ENCODE results near the gene SUFU. TPM values are rescaled to one million over a fixed set of nuclear protein-coding genes. Genes with fewer than 3 reads are reported as not detected.

Gene SUFU
- total RNA-seq, 1 donor from 2014 or later = 29.4 TPM

GRCh38 chr10:102642736-102643335, 139.1 kb downstream of the SUFU start:
- peak overlapping the region; percentile 96 for H3K27ac Mint-ChIP-seq

GRCh38 chr10:102643336-102644065, 139.7 kb downstream of the SUFU start:
- Mint-ChIP-seq H3K36me3 (no peaks in the 10 kb centered on the region), H3K9me3 (no peaks in the 10 kb centered on the region), H3K4me3 (peak overlapping the region; percentile 96), H3K4me1 (ENCODE audit: unreplicated experiment) (peaks cover 24% of the 10 kb centered on the region), H3K27me3 (no peaks in the 10 kb centered on the region), H3K27ac (peak overlapping the region; percentile 96)
- no peak for TF ChIP-seq CTCF (conservative IDR thresholded peaks at IDR 0.05)
- DNase-seq (ENCODE audit: extremely low spot score, unreplicated experiment) = no peak

More at GRCh38 chr10:102642736-102643335, 139.1 kb downstream of the SUFU start:
- Mint-ChIP-seq H3K27me3 (no peaks in the 10 kb centered on the region), H3K9me3 (no peaks in the 10 kb centered on the region), H3K36me3 (no peaks in the 10 kb centered on the region), H3K4me1 (ENCODE audit: unreplicated experiment) (peaks cover 24% of the 10 kb centered on the region), H3K4me3 (peak overlapping the region; percentile 96)
- no peak for DNase-seq (ENCODE audit: extremely low spot score, unreplicated experiment)
- TF ChIP-seq CTCF (conservative IDR thresholded peaks at IDR 0.05) = no peak

GRCh38 chr10:102644066-102644645, 140.4 kb downstream of the SUFU start, which contains the start of gene TRIM8:
Gene TRIM8, plus strand, starts transcription at chr10:102644479. Its CDS starts 139 bp downstream, at chr10:102644618.
- Mint-ChIP-seq H3K36me3 (no peaks in the 10 kb centered on the region), H3K9me3 (no peaks in the 10 kb centered on the region), H3K27me3 (no peaks in the 10 kb centered on the region), H3K4me1 (ENCODE audit: unreplicated experiment) (peaks cover 29% of the 10 kb centered on the region), H3K27ac (peak within 1 kb of the TSS; percentile 98), H3K4me3 (peak within 1 kb of the TSS; percentile 100)
- no peak for TF ChIP-seq CTCF (conservative IDR thresholded peaks at IDR 0.05)
- no peak for DNase-seq (ENCODE audit: extremely low spot score, unreplicated experiment)

- H3K27me3 Mint-ChIP-seq = no peaks in the 10 kb centered on the region
- no peaks in the 10 kb centered on the region for H3K9me3 Mint-ChIP-seq
- H3K4me1 Mint-ChIP-seq (ENCODE audit: unreplicated experiment) = peaks cover 26% of the 10 kb centered on the region
- peak overlapping the region; percentile 100 for H3K4me3 Mint-ChIP-seq
- peak; percentile 85 for DNase-seq (ENCODE audit: extremely low spot score, unreplicated experiment)
- H3K36me3 Mint-ChIP-seq = no peaks in the 10 kb centered on the region
- peak; percentile 66 for TF ChIP-seq CTCF (conservative IDR thresholded peaks at IDR 0.05)
- peak overlapping the region; percentile 98 for H3K27ac Mint-ChIP-seq
These were observed 141.0 kb downstream of the SUFU start for GRCh38 chr10:102644646-102645387.

- DNase-seq (ENCODE audit: extremely low spot score, unreplicated experiment) = no peak
- Mint-ChIP-seq H3K9me3 (no peaks in the 10 kb centered on the region), H3K27me3 (no peaks in the 10 kb centered on the region), H3K4me3 (peak overlapping the region; percentile 100), H3K4me1 (ENCODE audit: unreplicated experiment) (peaks cover 26% of the 10 kb centered on the region), H3K27ac (peak overlapping the region; percentile 98), H3K36me3 (no peaks in the 10 kb centered on the region)
- TF ChIP-seq CTCF (conservative IDR thresholded peaks at IDR 0.05) = no peak
These were observed 141.6 kb downstream of the SUFU start for GRCh38 chr10:102645388-102645740.

Measured in type B pancreatic cell (in vitro differentiated cells).